GM12891 (cell line): ENCODE results near the gene B3GALNT2.

Experiments used
- PAX5 ChIP-seq: IDR thresholded peaks from 2 replicates; pipeline ENCODE4 v1.6.1; 2011; ENCODE audit warnings: low read length, moderate library complexity, mild to moderate bottlenecking; ENCODE audit not compliant: insufficient read depth, severe bottlenecking
- POLR2A ChIP-seq: IDR thresholded peaks from 2 replicates; pipeline ENCODE4 v1.6.1; 2011; ENCODE audit warnings: low read depth, low read length, control low read depth
- POLR2AphosphoS5 ChIP-seq: IDR thresholded peaks from 2 replicates; pipeline ENCODE4 v1.6.1; 2011; ENCODE audit warnings: low read depth, low read length, control low read depth
- SPI1 ChIP-seq: IDR thresholded peaks from 2 replicates; pipeline ENCODE4 v1.6.1; 2011; ENCODE audit warnings: low read depth, low read length, control low read depth
- TAF1 ChIP-seq: IDR thresholded peaks from 2 replicates; pipeline ENCODE4 v1.6.1; 2011; ENCODE audit warnings: low read depth, low read length, control low read depth

DNA sequence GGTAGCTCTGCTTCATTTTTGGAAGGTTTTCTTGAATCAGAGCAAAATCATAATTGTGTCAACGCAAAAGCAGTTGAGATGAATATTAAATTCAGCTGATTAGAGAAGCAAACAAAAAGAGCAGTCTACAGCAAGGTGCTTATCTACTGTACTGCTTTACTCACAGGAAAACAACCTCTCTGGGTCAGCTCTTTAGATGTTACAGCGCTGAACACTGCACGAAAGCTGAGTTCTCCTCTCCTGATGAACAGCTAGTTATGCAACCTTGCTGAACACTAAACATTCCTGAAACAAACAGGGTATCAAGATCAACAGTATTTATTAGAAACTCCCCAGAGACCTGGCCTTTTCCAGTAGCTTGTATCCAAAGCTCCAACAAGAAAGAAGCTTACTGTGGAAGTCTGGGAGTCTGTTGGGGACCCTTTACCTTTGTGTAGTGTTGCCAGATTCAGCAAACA is 95.7 kb downstream of the B3GALNT2 start:
- no peak for TF ChIP-seq POLR2AphosphoS5
- no peak for TF ChIP-seq POLR2A
- no peak for TF ChIP-seq TAF1
- no peak for TF ChIP-seq SPI1
- TF ChIP-seq PAX5, result no peak
